Type B pancreatic cell (in vitro differentiated cells): ENCODE data around the gene GRB2. TPM values are rescaled to one million over a fixed set of nuclear protein-coding genes. Genes with fewer than 3 reads are reported as not detected.

Source experiments
- DNase-seq: peaks from one replicate; pipeline ENCODE4 v3.0.0; 2021; ENCODE audit warnings: mixed read lengths; ENCODE audit not compliant: unreplicated experiment; ENCODE audit errors: extremely low spot score
- H3K27ac Mint-ChIP-seq: 2 replicates; pipeline ENCODE4 v1.8.0; 2021; ENCODE audit warnings: mild to moderate bottlenecking, mixed read lengths
- H3K27me3 Mint-ChIP-seq: 2 replicates; pipeline ENCODE4 v1.8.0; 2021; ENCODE audit warnings: mixed read lengths
- H3K36me3 Mint-ChIP-seq: 2 replicates; pipeline ENCODE4 v1.8.0; 2021; ENCODE audit warnings: mixed read lengths
- H3K4me1 Mint-ChIP-seq: one replicate; pipeline ENCODE4 v1.8.0; 2021; ENCODE audit warnings: mixed read lengths; ENCODE audit not compliant: unreplicated experiment
- H3K4me3 Mint-ChIP-seq: 2 replicates; pipeline ENCODE4 v1.8.0; 2021; ENCODE audit warnings: mild to moderate bottlenecking, mixed read lengths
- H3K9me3 Mint-ChIP-seq: 2 replicates; pipeline ENCODE4 v1.8.0; 2021; ENCODE audit warnings: mixed read lengths
- CTCF ChIP-seq: fragments of 200-600 bp; sonication (generic); conservative IDR thresholded peaks from 2 replicates; pipeline ENCODE4 v1.5.0; 2021; ENCODE audit warnings: antibody characterized with exemption, mild to moderate bottlenecking
- total RNA-seq: library from RNA; stranded (reverse); gene quantifications from 2 replicates; pipeline ENCODE4 v1.2.1, GENCODE V29; 2021; ENCODE audit warnings: low replicate concordance

The GRB2 gene
- total RNA-seq, 1 donor from 2014 or later = 65.3 TPM

DNA sequence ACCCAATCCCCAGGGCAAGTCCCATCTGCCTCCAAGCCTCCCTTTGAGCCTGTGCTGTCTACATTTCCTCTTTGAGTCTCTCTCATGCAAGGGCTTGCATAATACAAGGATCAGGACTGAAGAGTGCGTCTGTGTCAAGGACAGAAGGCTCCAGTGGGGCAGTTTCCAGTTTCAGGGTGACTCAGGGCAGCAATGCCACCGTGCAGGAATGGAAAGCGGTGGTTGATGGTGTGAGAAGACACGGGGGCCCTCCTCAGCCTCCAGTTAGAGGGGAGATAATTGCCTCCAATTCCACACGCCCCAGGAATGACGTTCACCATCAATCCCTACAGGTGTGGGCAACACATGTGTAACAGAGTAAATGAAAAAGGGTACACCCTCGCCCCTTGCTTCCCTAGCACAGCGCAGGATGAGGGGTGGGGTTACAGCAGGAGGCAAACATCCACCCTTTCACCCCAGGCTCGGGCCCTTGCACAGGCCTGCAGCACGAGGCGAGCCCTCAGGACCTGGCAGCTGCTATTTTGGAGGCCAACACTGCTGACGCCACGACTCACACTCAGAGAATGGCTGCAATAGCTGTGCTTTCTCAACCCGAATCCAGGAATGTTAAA is 91.4 kb downstream of the GRB2 start:
- no peak for TF ChIP-seq CTCF
- peaks cover 6% of the 10 kb centered on the region for H3K4me1 Mint-ChIP-seq
- no peak overlapping the region for H3K27ac Mint-ChIP-seq
- no peaks in the 10 kb centered on the region for H3K27me3 Mint-ChIP-seq
- H3K36me3 Mint-ChIP-seq = no peaks in the 10 kb centered on the region
- no peak for DNase-seq
- H3K9me3 Mint-ChIP-seq = no peaks in the 10 kb centered on the region
- no peak overlapping the region for H3K4me3 Mint-ChIP-seq

- H3K4me3 Mint-ChIP-seq = peak overlapping the region; percentile 38
- DNase-seq = no peak
- no peaks in the 10 kb centered on the region for H3K36me3 Mint-ChIP-seq
- H3K27me3 Mint-ChIP-seq = no peaks in the 10 kb centered on the region
- H3K4me1 Mint-ChIP-seq = peaks cover 7% of the 10 kb centered on the region
- H3K27ac Mint-ChIP-seq = peak overlapping the region; percentile 86
- H3K9me3 Mint-ChIP-seq = no peaks in the 10 kb centered on the region
- TF ChIP-seq CTCF = no peak
Measured at GRCh38 chr17:75308732-75309629, 96.5 kb downstream of the GRB2 start.

GRCh38 chr17:75307957-75308731 is 97.3 kb downstream of the GRB2 start:
- no peak overlapping the region for H3K4me3 Mint-ChIP-seq

DNA sequence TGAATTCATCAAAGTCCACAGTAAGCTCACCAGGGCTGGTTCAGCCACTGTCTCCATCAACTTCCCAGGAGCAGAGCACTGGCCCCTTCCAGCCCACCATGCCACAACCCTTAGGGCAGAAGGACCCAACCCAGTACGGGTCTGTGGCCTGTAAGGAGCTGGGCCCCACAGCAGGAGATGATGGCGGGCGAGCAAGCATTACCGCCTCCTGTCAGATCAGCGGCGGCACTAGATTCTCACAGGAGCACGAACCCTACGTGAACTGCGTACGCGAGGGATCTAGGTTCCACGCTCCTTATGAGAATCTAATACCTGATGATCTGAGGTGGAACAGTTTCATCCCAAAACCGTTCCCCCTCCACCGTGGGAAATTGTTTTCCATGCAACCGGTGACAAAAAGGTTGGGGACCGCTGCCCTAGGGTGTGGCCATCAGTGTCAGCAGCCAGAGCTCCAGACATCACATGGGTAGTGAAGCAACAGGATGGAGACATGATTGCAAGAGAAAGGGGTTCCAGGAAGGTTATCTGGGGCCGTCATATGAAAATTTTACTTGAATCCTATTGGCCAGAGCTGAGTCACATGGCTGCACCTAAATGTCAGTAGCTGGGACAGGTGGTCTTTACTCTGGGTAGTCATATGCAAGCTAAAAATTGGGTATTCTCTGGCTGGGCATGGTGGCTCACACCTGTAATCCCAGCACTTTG is 103.8 kb downstream of the GRB2 start:
- H3K4me3 Mint-ChIP-seq = no peak overlapping the region
- H3K4me1 Mint-ChIP-seq = no peaks in the 10 kb centered on the region
- TF ChIP-seq CTCF = no peak
- H3K27me3 Mint-ChIP-seq = no peaks in the 10 kb centered on the region
- no peaks in the 10 kb centered on the region for H3K9me3 Mint-ChIP-seq
- H3K27ac Mint-ChIP-seq = no peak overlapping the region
- no peaks in the 10 kb centered on the region for H3K36me3 Mint-ChIP-seq
- DNase-seq = no peak

More at GRCh38 chr17:75307957-75308731, 97.3 kb downstream of the GRB2 start:
- Mint-ChIP-seq H3K27ac (peak overlapping the region; percentile 86), H3K27me3 (no peaks in the 10 kb centered on the region), H3K9me3 (no peaks in the 10 kb centered on the region), H3K4me1 (peaks cover 7% of the 10 kb centered on the region), H3K36me3 (no peaks in the 10 kb centered on the region)
- no peak for TF ChIP-seq CTCF
- DNase-seq = no peak

- no peak for DNase-seq
- Mint-ChIP-seq H3K4me3 (no peak overlapping the region), H3K36me3 (no peaks in the 10 kb centered on the region), H3K27ac (no peak overlapping the region), H3K27me3 (no peaks in the 10 kb centered on the region), H3K4me1 (no peaks in the 10 kb centered on the region), H3K9me3 (no peaks in the 10 kb centered on the region)
- TF ChIP-seq CTCF = no peak
Measured at GRCh38 chr17:75301049-75301448, 104.4 kb downstream of the GRB2 start.
